ENCODE data around the gene SLC35F1. TPM values are rescaled to one million over a fixed set of nuclear protein-coding genes. Genes with fewer than 3 reads are reported as not detected.

Gene SLC35F1
- total RNA-seq, 1 donor from 2014 or later = 0.30 TPM

- ATAC-seq = no peak
- Histone ChIP-seq H3K36me3 (no peaks in the 10 kb centered on the region), H3K27me3 (ENCODE audit: low read depth) (no peaks in the 10 kb centered on the region), H3K4me3 (no peak overlapping the region), H3K9me3 (no peaks in the 10 kb centered on the region), H3K27ac (no peak overlapping the region), H3K4me1 (no peaks in the 10 kb centered on the region)
- TF ChIP-seq CTCF (IDR thresholded peaks at IDR 0.05) = no peak
- DNase-seq = no peak
- intact Hi-C loops (cut with DNase I) = no loop called here
These were observed 321.8 kb downstream of the SLC35F1 start for GRCh38 chr6:118228886-118229285.

GRCh38 chr6:118240878-118241528 is 333.9 kb downstream of the SLC35F1 start:
- Histone ChIP-seq H3K27ac (no peak overlapping the region), H3K27me3 (ENCODE audit: low read depth) (no peaks in the 10 kb centered on the region), H3K36me3 (no peaks in the 10 kb centered on the region), H3K9me3 (no peaks in the 10 kb centered on the region), H3K4me1 (no peaks in the 10 kb centered on the region), H3K4me3 (no peak overlapping the region)
- TF ChIP-seq CTCF (IDR thresholded peaks at IDR 0.05) = no peak
- DNase-seq (no peak), ATAC-seq (no peak)
- intact Hi-C loops (cut with DNase I) = no loop called here

GRCh38 chr6:118246406-118246805 is 339.3 kb downstream of the SLC35F1 start:
- Histone ChIP-seq H3K4me1 (no peaks in the 10 kb centered on the region), H3K4me3 (no peak overlapping the region), H3K27ac (no peak overlapping the region), H3K27me3 (ENCODE audit: low read depth) (no peaks in the 10 kb centered on the region), H3K36me3 (no peaks in the 10 kb centered on the region), H3K9me3 (no peaks in the 10 kb centered on the region)
- intact Hi-C loops (cut with DNase I) = no loop called here
- DNase-seq (no peak), ATAC-seq (no peak)
- no peak for TF ChIP-seq CTCF (IDR thresholded peaks at IDR 0.05)

- ATAC-seq (no peak), DNase-seq (no peak)
- TF ChIP-seq CTCF (IDR thresholded peaks at IDR 0.05) = no peak
- Histone ChIP-seq H3K4me3 (no peak overlapping the region), H3K27ac (no peak overlapping the region), H3K27me3 (ENCODE audit: low read depth) (no peaks in the 10 kb centered on the region), H3K9me3 (no peaks in the 10 kb centered on the region), H3K4me1 (no peaks in the 10 kb centered on the region), H3K36me3 (no peaks in the 10 kb centered on the region)
- intact Hi-C loops (cut with DNase I) = no loop called here
These were observed 341.1 kb downstream of the SLC35F1 start for GRCh38 chr6:118248171-118248570.

GRCh38 chr6:118249680-118250079 is 342.6 kb downstream of the SLC35F1 start:
- Histone ChIP-seq H3K27me3 (ENCODE audit: low read depth) (no peaks in the 10 kb centered on the region), H3K4me3 (no peak overlapping the region), H3K4me1 (no peaks in the 10 kb centered on the region), H3K9me3 (no peaks in the 10 kb centered on the region), H3K36me3 (no peaks in the 10 kb centered on the region), H3K27ac (no peak overlapping the region)
- no peak for ATAC-seq
- no peak for DNase-seq
- no peak for TF ChIP-seq CTCF (IDR thresholded peaks at IDR 0.05)
- intact Hi-C loops (cut with DNase I) = no loop called here

Data from lower lobe of right lung (tissue), 2 donors.